Kidney (tissue), 14 donors: Measurements from ENCODE around the gene ERCC6. TPM values are rescaled to one million over a fixed set of nuclear protein-coding genes. Genes with fewer than 3 reads are reported as not detected.

Source experiments
- DNase-seq, 5 donors: peaks; one replicate each; pipeline ENCODE4 v3.0.0-alpha.2; 2013 to 2020
- FAIRE-seq: peaks from 2 replicates; lab custom pipeline; 2012; peaks lifted over from hg19 to GRCh38; lab: Jason Lieb, UNC
- H3K27ac ChIP-seq, 2 donors: one replicate each; pipeline ENCODE4 v1.7.0; 2013; ENCODE audit warnings: low read depth in 2 of 2, low read length in 2 of 2, inconsistent platforms in 1 of 2
- H3K27me3 ChIP-seq: one replicate; pipeline ENCODE4 v1.7.1; 2013; ENCODE audit warnings: low read length, inconsistent platforms; ENCODE audit not compliant: control insufficient read depth, insufficient read depth
- H3K36me3 ChIP-seq, 3 donors: one replicate each; pipeline versions ENCODE4 v1.7.0 to v1.7.1; 2013; ENCODE audit warnings: low read length in 3 of 3, control low read depth in 1 of 3, inconsistent platforms in 1 of 3; ENCODE audit not compliant: insufficient read depth in 3 of 3, control insufficient read depth in 2 of 3
- H3K4me1 ChIP-seq, 3 donors: one replicate each; pipeline versions ENCODE4 v1.7.0 to v1.7.1; 2013; ENCODE audit warnings: low read length in 3 of 3, inconsistent platforms in 1 of 3, low read depth in 1 of 3; ENCODE audit not compliant: control insufficient read depth in 2 of 3, insufficient read depth in 2 of 3
- H3K4me3 ChIP-seq, 3 donors: one replicate each; pipeline versions ENCODE4 v1.7.0 to v1.8.1; 2013; ENCODE audit warnings: low read length in 3 of 3, control low read depth in 1 of 3, inconsistent platforms in 1 of 3
- H3K9ac ChIP-seq, 3 donors: one replicate each; pipeline versions ENCODE4 v1.7.0 to v1.7.1; 2013; ENCODE audit warnings: low read length in 3 of 3, control low read depth in 1 of 3, inconsistent platforms in 1 of 3
- H3K9me3 ChIP-seq, 3 donors: one replicate each; pipeline versions ENCODE4 v1.7.0 to v1.7.1; 2013; ENCODE audit warnings: low read length in 3 of 3, control low read depth in 1 of 3, inconsistent platforms in 1 of 3; ENCODE audit not compliant: control insufficient read depth in 2 of 3, insufficient read depth in 1 of 3
- CTCF ChIP-seq: IDR thresholded peaks from 3 replicates; pipeline ENCODE4 v1.5.1; 2012; ENCODE audit warnings: mild to moderate bottlenecking, moderate library complexity, borderline replicate concordance; ENCODE audit not compliant: insufficient read depth; ENCODE audit errors: extremely low read depth
- intact Hi-C: fragments of 100-400 bp; cut with DNase I; formaldehyde crosslinking; loops from one replicate; pipeline ENCODE4 v1.11.1; 2022
- polyA plus RNA-seq: library from polyadenylated mRNA; stranded (reverse); fragments of 350-450 nt; fragmentation: Illumina TruSeq; extraction: RNeasy Lipid Tissue Mini Kit (QIAGEN cat#74804); gene quantifications from one replicate; pipeline ENCODE4 v1.2.3, GENCODE V29; 2014; ENCODE audit warnings: low read depth, low replicate concordance; ENCODE audit not compliant: insufficient read depth
- total RNA-seq: library from RNA; stranded (reverse); fragmentation: NEBNext Ultra II Directional; extraction: Animal tissue kit (Norgen Biotek cat#: 25700); gene quantifications from one replicate; pipeline ENCODE4 v1.2.1, GENCODE V29; 2021
- donor health status: control.
- donor health status: control.
- donor health status: control.
- donor health status: control.
- donor health status: control.
- donor health status: DM: yes; HTN: yes; CAD: no.
- donor health status: Normal renal cell carcinoma (clear cell type).

The ERCC6 gene
- total and polyA plus RNA-seq, 2 donors from 2014 or later = 5.0 to 33.2 TPM

DNA sequence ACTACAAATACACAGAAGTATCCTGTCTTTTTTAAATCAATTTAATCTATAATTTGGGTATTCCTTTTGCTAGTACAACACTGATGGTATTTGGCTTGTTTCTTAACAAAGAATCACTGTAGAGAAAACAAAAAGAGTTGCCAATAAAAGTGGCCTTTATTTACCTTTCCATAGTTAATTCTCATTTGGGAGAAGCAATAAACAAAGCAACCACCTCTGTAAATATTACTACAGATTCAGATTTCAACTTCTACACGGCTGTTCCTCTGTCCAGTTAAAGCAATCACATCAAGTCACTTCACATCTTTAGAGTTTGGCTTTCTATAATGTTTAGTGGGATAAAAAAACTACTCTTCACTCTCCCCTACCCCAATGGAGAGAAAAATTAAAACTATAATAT, 34.4 kb downstream of the ERCC6 start:
- no peak overlapping the region for H3K4me3 ChIP-seq
- no peak overlapping the region for H3K27ac ChIP-seq
- H3K9ac ChIP-seq = no peak overlapping the region
- H3K9me3 ChIP-seq = no peaks in the 10 kb centered on the region
- DNase-seq (no peak), FAIRE-seq (no peak)
- intact Hi-C loops = no loop called here
- TF ChIP-seq CTCF = no peak
- peaks cover 0 to 2% (median 0%) of the 10 kb centered on the region in 3 donors for H3K4me1 ChIP-seq
- H3K27me3 ChIP-seq = no peaks in the 10 kb centered on the region
- H3K36me3 ChIP-seq = peaks cover 0 to 4% (median 0%) of the 10 kb centered on the region in 3 donors

GRCh38 chr10:49502358-49502757, 36.6 kb downstream of the ERCC6 start:
- H3K4me3 ChIP-seq = no peak overlapping the region
- no peaks in the 10 kb centered on the region for H3K4me1 ChIP-seq
- no peak overlapping the region for H3K27ac ChIP-seq
- no peak for DNase-seq
- no peaks in the 10 kb centered on the region for H3K27me3 ChIP-seq
- no peak for TF ChIP-seq CTCF
- H3K9me3 ChIP-seq = no peaks in the 10 kb centered on the region
- no peak for FAIRE-seq
- intact Hi-C loops = no loop called here
- H3K9ac ChIP-seq = no peak overlapping the region
- H3K36me3 ChIP-seq = peaks cover 0 to 4% (median 0%) of the 10 kb centered on the region in 3 donors

GRCh38 chr10:49500412-49500811, 38.5 kb downstream of the ERCC6 start:
- peak in 3 of 5 donors; percentile 8 to 29 (median 14) for DNase-seq
- no peak for TF ChIP-seq CTCF
- H3K9me3 ChIP-seq = no peaks in the 10 kb centered on the region
- FAIRE-seq = no peak
- H3K9ac ChIP-seq = no peak overlapping the region
- H3K27me3 ChIP-seq = no peaks in the 10 kb centered on the region
- peaks cover 0 to 4% (median 0%) of the 10 kb centered on the region in 3 donors for H3K36me3 ChIP-seq
- H3K4me1 ChIP-seq = no peaks in the 10 kb centered on the region
- no peak overlapping the region for H3K27ac ChIP-seq
- intact Hi-C loops = no loop called here
- no peak overlapping the region for H3K4me3 ChIP-seq

DNA sequence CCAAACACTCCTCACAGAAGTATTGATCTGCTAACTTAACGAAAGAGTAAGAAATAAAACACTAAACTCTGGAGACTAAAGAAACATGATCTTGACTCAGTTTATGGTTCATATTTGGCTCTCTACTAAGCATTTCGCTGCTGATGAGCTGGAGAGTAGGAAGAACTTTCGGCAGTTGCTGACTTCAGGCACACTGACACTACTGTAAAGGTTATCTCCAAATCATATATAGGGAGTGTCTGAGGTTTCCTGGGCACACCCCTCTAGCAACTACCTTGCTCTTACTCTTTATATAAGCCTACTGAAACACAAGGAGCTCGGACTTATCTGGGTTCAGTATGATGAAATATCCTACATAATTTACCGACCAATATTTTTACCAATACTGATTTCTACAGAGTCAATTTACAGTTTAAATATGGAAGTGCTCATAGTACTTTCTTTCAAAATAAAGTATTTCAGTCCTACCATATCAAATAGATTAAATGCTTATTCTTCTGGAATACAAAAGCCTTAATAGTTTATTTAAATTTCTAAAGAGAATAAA, 39.5 kb downstream of the ERCC6 start:
- no peak overlapping the region for H3K9ac ChIP-seq
- no peaks in the 10 kb centered on the region for H3K27me3 ChIP-seq
- DNase-seq = no peak
- H3K27ac ChIP-seq = no peak overlapping the region
- H3K36me3 ChIP-seq = peaks cover 0 to 4% (median 0%) of the 10 kb centered on the region in 3 donors
- no peak for FAIRE-seq
- H3K4me3 ChIP-seq = no peak overlapping the region
- H3K4me1 ChIP-seq = no peaks in the 10 kb centered on the region
- H3K9me3 ChIP-seq = no peaks in the 10 kb centered on the region
- TF ChIP-seq CTCF = no peak
- intact Hi-C loops = no loop called here
